ENCODE results near the gene SELENOP. TPM values are rescaled to one million over a fixed set of nuclear protein-coding genes. Genes with fewer than 3 reads are reported as not detected.

Gene SELENOP
- total and polyA plus RNA-seq, 2 of the 13 experiments (the other 11 are each of a cell fraction or from before 2014, with no cell fraction given), result 1,895 to 2,083 TPM

- TF ChIP-seq ZSCAN5A (CRISPR knock-in tag; IDR thresholded peaks at IDR 0.05; ENCODE audit: borderline replicate concordance) (peak; percentile 94; the same call in 1 of the 2 replicates), RFXAP (CRISPR knock-in tag; IDR thresholded peaks at IDR 0.05; ENCODE audit: borderline replicate concordance) (peak; percentile 86), CBX1 (IDR thresholded peaks at IDR 0.05; ENCODE audit: low read depth) (peak; percentile 98), HBP1 (CRISPR knock-in tag; IDR thresholded peaks at IDR 0.05; ENCODE audit: low read depth) (peak; percentile 24; the same call in 1 of the 2 replicates), ESRRA (CRISPR knock-in tag; IDR thresholded peaks at IDR 0.05; ENCODE audit: low read depth) (peak; percentile 96), ZNF672 (CRISPR knock-in tag; IDR thresholded peaks at IDR 0.05) (no peak), ETV5 (CRISPR knock-in tag; IDR thresholded peaks at IDR 0.05; ENCODE audit: borderline replicate concordance) (peak; percentile 65; the same call in 1 of the 2 replicates), POLR2A (IDR thresholded peaks at IDR 0.05; ENCODE audit: insufficient read depth in 1 of 2, low read depth in 2 of 2, low read length in 2 of 2) (peak; percentile 98 to 100), DMAP1 (CRISPR knock-in tag; IDR thresholded peaks at IDR 0.05) (peak; percentile 65), POGZ (CRISPR knock-in tag; IDR thresholded peaks at IDR 0.05) (peak; percentile 86), ZNF609 (CRISPR knock-in tag; IDR thresholded peaks at IDR 0.05; ENCODE audit: borderline replicate concordance) (peak; percentile 81; the same call in 1 of the 2 replicates), ZBTB43 (CRISPR knock-in tag; conservative IDR thresholded peaks at IDR 0.05) (peak; percentile 91; the same call in 1 of the 2 replicates), TBX3 (IDR thresholded peaks at IDR 0.05; ENCODE audit: borderline replicate concordance) (0 out of 2 replicates have a peak, but pooled peaks have one; percentile 45), PLSCR1 (CRISPR knock-in tag; IDR thresholded peaks at IDR 0.05; ENCODE audit: borderline replicate concordance) (no peak)
These were observed at the start of gene SELENOP (continued) for GRCh38 chr5:42811591-42812446.
